Measurements from ENCODE around the gene FHIT. TPM values are rescaled to one million over a fixed set of nuclear protein-coding genes. Genes with fewer than 3 reads are reported as not detected.

FHIT gene
- total and polyA plus RNA-seq, 2 experiments from 2014 or later, result 0.22 to 0.90 TPM

- no peak for TF ChIP-seq EZH2 (IDR thresholded peaks at IDR 0.05; ENCODE audit: insufficient read depth, poor library complexity, severe bottlenecking)
- no peak for TF ChIP-seq EZH2phosphoT487 (IDR thresholded peaks at IDR 0.05; ENCODE audit: insufficient read depth, low read depth)
Measured at GRCh38 chr3:61226166-61226686, 25.0 kb downstream of the FHIT start.

GRCh38 chr3:61224823-61225222 is 26.4 kb downstream of the FHIT start:
- 89 to 91% methylated on average over 2 of the region's 2 CpGs for WGBS, 2 experiments (ENCODE audit: low coverage in 1 of 2, low lambda C conversion rate in 2 of 2, missing lambda C conversion rate in 2 of 2)
- no peak overlapping the region for H3K4me2 ChIP-seq (ENCODE audit: unreplicated experiment)
- H3K79me2 ChIP-seq (ENCODE audit: insufficient read depth), result no peaks in the 10 kb centered on the region
- in situ Hi-C loops (cut with MboI), result no loop called here
- no peak overlapping the region for H3K27ac ChIP-seq
- no peak overlapping the region for H3K9ac ChIP-seq
- H3K4me3 ChIP-seq, result no peak overlapping the region
- no peaks in the 10 kb centered on the region for H3K27me3 ChIP-seq (replicated peaks; ENCODE audit: insufficient read depth)
- no peaks in the 10 kb centered on the region for H3K9me3 ChIP-seq (ENCODE audit: low read depth)
- no peaks in the 10 kb centered on the region for H3K4me1 ChIP-seq (ENCODE audit: insufficient read depth)
- H4K20me1 ChIP-seq (ENCODE audit: insufficient read depth), result no peaks in the 10 kb centered on the region
- no peaks in the 10 kb centered on the region for H3F3A ChIP-seq (ENCODE audit: insufficient read depth)
- DNase-seq, result no peak
- H3K36me3 ChIP-seq (ENCODE audit: low read depth), result no peaks in the 10 kb centered on the region
- TF ChIP-seq EZH2phosphoT487 (IDR thresholded peaks at IDR 0.05; ENCODE audit: insufficient read depth, low read depth) (no peak), EZH2 (IDR thresholded peaks at IDR 0.05; ENCODE audit: insufficient read depth, poor library complexity, severe bottlenecking) (no peak)
- H2AFZ ChIP-seq, result no peak overlapping the region
- no peaks in the 10 kb centered on the region for H3K9me2 ChIP-seq (ENCODE audit: insufficient read depth)

More at GRCh38 chr3:61226166-61226686, 25.0 kb downstream of the FHIT start:
- Histone ChIP-seq H4K20me1 (ENCODE audit: insufficient read depth) (no peaks in the 10 kb centered on the region), H3K4me1 (ENCODE audit: insufficient read depth) (no peaks in the 10 kb centered on the region), H3K9me2 (ENCODE audit: insufficient read depth) (no peaks in the 10 kb centered on the region), H3K27ac (no peak overlapping the region), H3F3A (ENCODE audit: insufficient read depth) (no peaks in the 10 kb centered on the region), H3K79me2 (ENCODE audit: insufficient read depth) (no peaks in the 10 kb centered on the region), H3K9ac (no peak overlapping the region), H3K9me3 (ENCODE audit: low read depth) (no peaks in the 10 kb centered on the region), H3K4me2 (ENCODE audit: unreplicated experiment) (no peak overlapping the region), H2AFZ (no peak overlapping the region), H3K4me3 (no peak overlapping the region), H3K36me3 (ENCODE audit: low read depth) (no peaks in the 10 kb centered on the region), H3K27me3 (replicated peaks; ENCODE audit: insufficient read depth) (no peaks in the 10 kb centered on the region)
- no peak for DNase-seq
- WGBS, 2 experiments (ENCODE audit: low coverage in 1 of 2, low lambda C conversion rate in 2 of 2, missing lambda C conversion rate in 2 of 2), result 72 to 73% methylated on average over 6 of the region's 6 CpGs
- in situ Hi-C loops (cut with MboI), result no loop called here

- Histone ChIP-seq H3K4me2 (ENCODE audit: unreplicated experiment) (no peak overlapping the region), H3F3A (ENCODE audit: insufficient read depth) (no peaks in the 10 kb centered on the region), H3K36me3 (ENCODE audit: low read depth) (no peaks in the 10 kb centered on the region), H3K27ac (no peak overlapping the region), H2AFZ (no peak overlapping the region), H3K79me2 (ENCODE audit: insufficient read depth) (no peaks in the 10 kb centered on the region), H3K4me3 (no peak overlapping the region), H3K9me2 (ENCODE audit: insufficient read depth) (no peaks in the 10 kb centered on the region), H3K27me3 (replicated peaks; ENCODE audit: insufficient read depth) (no peaks in the 10 kb centered on the region), H4K20me1 (ENCODE audit: insufficient read depth) (no peaks in the 10 kb centered on the region), H3K9ac (no peak overlapping the region), H3K4me1 (ENCODE audit: insufficient read depth) (no peaks in the 10 kb centered on the region), H3K9me3 (ENCODE audit: low read depth) (no peaks in the 10 kb centered on the region)
- no peak for DNase-seq
- in situ Hi-C loops (cut with MboI), result no loop called here
- no peak for TF ChIP-seq EZH2phosphoT487 (IDR thresholded peaks at IDR 0.05; ENCODE audit: insufficient read depth, low read depth)
- no peak for TF ChIP-seq EZH2 (IDR thresholded peaks at IDR 0.05; ENCODE audit: insufficient read depth, poor library complexity, severe bottlenecking)
- WGBS, 2 experiments (ENCODE audit: low coverage in 1 of 2, low lambda C conversion rate in 2 of 2, missing lambda C conversion rate in 2 of 2), result 42 to 44% methylated on average over 2 of the region's 2 CpGs
Measured at GRCh38 chr3:61223451-61223850, 27.8 kb downstream of the FHIT start.

GRCh38 chr3:61222467-61222866 is 28.8 kb downstream of the FHIT start:
- no peak overlapping the region for H3K4me3 ChIP-seq
- H4K20me1 ChIP-seq (ENCODE audit: insufficient read depth), result no peaks in the 10 kb centered on the region
- no peak overlapping the region for H3K27ac ChIP-seq
- H3K79me2 ChIP-seq (ENCODE audit: insufficient read depth), result no peaks in the 10 kb centered on the region
- no peaks in the 10 kb centered on the region for H3F3A ChIP-seq (ENCODE audit: insufficient read depth)
- H3K4me1 ChIP-seq (ENCODE audit: insufficient read depth), result no peaks in the 10 kb centered on the region
- no peak for DNase-seq
- no peak for TF ChIP-seq EZH2phosphoT487 (IDR thresholded peaks at IDR 0.05; ENCODE audit: insufficient read depth, low read depth)
- no peak for TF ChIP-seq EZH2 (IDR thresholded peaks at IDR 0.05; ENCODE audit: insufficient read depth, poor library complexity, severe bottlenecking)
- H3K36me3 ChIP-seq (ENCODE audit: low read depth), result no peaks in the 10 kb centered on the region
- H3K9ac ChIP-seq, result no peak overlapping the region
- no peaks in the 10 kb centered on the region for H3K27me3 ChIP-seq (replicated peaks; ENCODE audit: insufficient read depth)
- H3K9me3 ChIP-seq (ENCODE audit: low read depth), result no peaks in the 10 kb centered on the region
- no peak overlapping the region for H3K4me2 ChIP-seq (ENCODE audit: unreplicated experiment)
- in situ Hi-C loops (cut with MboI), result no loop called here
- no peaks in the 10 kb centered on the region for H3K9me2 ChIP-seq (ENCODE audit: insufficient read depth)
- 14 to 24% methylated on average over 7 of the region's 7 CpGs for WGBS, 2 experiments (ENCODE audit: low coverage in 1 of 2, low lambda C conversion rate in 2 of 2, missing lambda C conversion rate in 2 of 2)
- no peak overlapping the region for H2AFZ ChIP-seq

Data from GM23248 (cell line).